NCI-H524 treated with DMSO at 0.1 percent for 48 hours (cell line): Measurements from ENCODE around the gene DYNC1I1.

Source experiments
- DNase-seq: peaks from one replicate; lab custom pipeline; 2025; lab: John Stamatoyannopoulos, UW

DYNC1I1 gene

GRCh38 chr7:96026010-96026409 lies 253.7 kb downstream of the DYNC1I1 start:
- DNase-seq: no peak

- no peak for DNase-seq
Observed at GRCh38 chr7:96026611-96027010, 254.3 kb downstream of the DYNC1I1 start.

- no peak for DNase-seq
Observed at GRCh38 chr7:96028729-96029128, 256.4 kb downstream of the DYNC1I1 start.

- DNase-seq: peak; percentile 71
Observed at GRCh38 chr7:96033009-96033598, 260.8 kb downstream of the DYNC1I1 start.

- no peak for DNase-seq
Observed at GRCh38 chr7:96034940-96035727, 262.8 kb downstream of the DYNC1I1 start.

- DNase-seq: no peak
Observed at GRCh38 chr7:96040250-96040772, 268.0 kb downstream of the DYNC1I1 start.

- DNase-seq: no peak
Observed at GRCh38 chr7:96041171-96041570, 268.8 kb downstream of the DYNC1I1 start.

GRCh38 chr7:96045181-96045580 lies 272.8 kb downstream of the DYNC1I1 start:
- no peak for DNase-seq

GRCh38 chr7:96045919-96046318 lies 273.6 kb downstream of the DYNC1I1 start:
- DNase-seq: no peak

GRCh38 chr7:96052289-96052688 lies 279.9 kb downstream of the DYNC1I1 start:
- DNase-seq: no peak

GRCh38 chr7:96052860-96053470 lies 280.6 kb downstream of the DYNC1I1 start:
- DNase-seq: no peak

GRCh38 chr7:96055717-96056116 lies 283.4 kb downstream of the DYNC1I1 start:
- DNase-seq: no peak

- no peak for DNase-seq
Observed at GRCh38 chr7:96059075-96059474, 286.7 kb downstream of the DYNC1I1 start.

- DNase-seq: no peak
Observed at GRCh38 chr7:96061009-96061408, 288.7 kb downstream of the DYNC1I1 start.

- DNase-seq: no peak
Observed at GRCh38 chr7:96061844-96062243, 289.5 kb downstream of the DYNC1I1 start.

- DNase-seq: no peak
Observed at GRCh38 chr7:96067321-96067720, 295.0 kb downstream of the DYNC1I1 start.

GRCh38 chr7:96069401-96069800 lies 297.0 kb downstream of the DYNC1I1 start:
- DNase-seq: no peak

- no peak for DNase-seq
Observed at GRCh38 chr7:96074871-96075270, 302.5 kb downstream of the DYNC1I1 start.

GRCh38 chr7:96075510-96076349 lies 303.4 kb downstream of the DYNC1I1 start:
- DNase-seq: peak; percentile 49

- peak; percentile 6 for DNase-seq
Observed at GRCh38 chr7:96076350-96076707, 304.0 kb downstream of the DYNC1I1 start.

GRCh38 chr7:96080027-96080426 lies 307.7 kb downstream of the DYNC1I1 start:
- no peak for DNase-seq

- DNase-seq: no peak
Observed at GRCh38 chr7:96084881-96085553, 312.7 kb downstream of the DYNC1I1 start.
